ENCODE data around the gene LMAN1L.

Gene LMAN1L

GRCh38 chr15:74856537-74856936 is 43.9 kb downstream of the LMAN1L start:
- no peaks in the 10 kb centered on the region for H3K79me1 ChIP-seq (ENCODE audit: low read depth, low read length)
- H3K23ac ChIP-seq (ENCODE audit: low read depth, low read length, poor library complexity): no peak overlapping the region
- H3K4me2 ChIP-seq (ENCODE audit: insufficient read depth, low read length, poor library complexity, severe bottlenecking): no peak overlapping the region
- H4K91ac ChIP-seq (ENCODE audit: low read depth, low read length, poor library complexity): no peak overlapping the region
- WGBS, 2 donors (ENCODE audit: extremely low coverage in 2 of 2, insufficient read length in 2 of 2, insufficient replicate concordance in 1 of 2): no CpG with 5 or more reads among the region's 1 CpG
- no peak overlapping the region for H2BK5ac ChIP-seq (ENCODE audit: low read length)
- no peak overlapping the region for H3K18ac ChIP-seq (ENCODE audit: low read length)
- H3K27me3 ChIP-seq (ENCODE audit: control insufficient read depth in 3 of 3, insufficient read depth in 3 of 3, low read depth in 1 of 3, low read length in 3 of 3): no peaks in the 10 kb centered on the region
- no peak overlapping the region for H3K14ac ChIP-seq (ENCODE audit: low read length)
- no peak overlapping the region for H2AFZ ChIP-seq (ENCODE audit: low read length)
- no peak overlapping the region for H2BK120ac ChIP-seq (ENCODE audit: low read depth, low read length)
- no peak overlapping the region for H2AK5ac ChIP-seq (ENCODE audit: low read depth, low read length)
- H3K4me3 ChIP-seq (ENCODE audit: low read length in 2 of 2): no peak overlapping the region
- no peak overlapping the region for H3K9ac ChIP-seq (ENCODE audit: low read depth, low read length, poor library complexity)
- no peak overlapping the region for H2BK12ac ChIP-seq (ENCODE audit: low read length)
- H2BK15ac ChIP-seq (ENCODE audit: low read length): no peak overlapping the region
- no peak overlapping the region for H3K4ac ChIP-seq (ENCODE audit: low read length)
- no peak for DNase-seq (ENCODE audit: low spot score)
- H3K4me1 ChIP-seq (ENCODE audit: control insufficient read depth in 2 of 2, insufficient read depth in 1 of 2, low read depth in 1 of 2, low read length in 2 of 2): no peaks in the 10 kb centered on the region
- no peak overlapping the region for H4K8ac ChIP-seq (ENCODE audit: low read depth, low read length)
- H3K36me3 ChIP-seq (replicated peaks in 1 of 2; ENCODE audit: control insufficient read depth in 2 of 2, insufficient read depth in 2 of 2, low read length in 2 of 2): peaks cover 21 to 35% of the 10 kb centered on the region in 2 donors
- no peaks in the 10 kb centered on the region for H3K9me3 ChIP-seq (replicated peaks in 1 of 2; ENCODE audit: control insufficient read depth in 2 of 2, insufficient read depth in 1 of 2, low read depth in 1 of 2, low read length in 2 of 2)
- H3K27ac ChIP-seq (replicated peaks; ENCODE audit: low read length): no peak overlapping the region

GRCh38 chr15:74857082-74857655 is 44.5 kb downstream of the LMAN1L start:
- no peak for DNase-seq (ENCODE audit: low spot score)

GRCh38 chr15:74857671-74858368 is 45.2 kb downstream of the LMAN1L start:
- Histone ChIP-seq H3K36me3 (replicated peaks in 1 of 2; ENCODE audit: control insufficient read depth in 2 of 2, insufficient read depth in 2 of 2, low read length in 2 of 2) (peaks cover 11 to 22% of the 10 kb centered on the region in 2 donors), H3K27ac (replicated peaks; ENCODE audit: low read length) (no peak overlapping the region), H2AK5ac (ENCODE audit: low read depth, low read length) (no peak overlapping the region), H3K4me1 (ENCODE audit: control insufficient read depth in 2 of 2, insufficient read depth in 1 of 2, low read depth in 1 of 2, low read length in 2 of 2) (no peaks in the 10 kb centered on the region), H4K8ac (ENCODE audit: low read depth, low read length) (no peak overlapping the region), H2AFZ (ENCODE audit: low read length) (no peak overlapping the region), H3K4ac (ENCODE audit: low read length) (no peak overlapping the region), H2BK12ac (ENCODE audit: low read length) (no peak overlapping the region), H3K27me3 (ENCODE audit: control insufficient read depth in 3 of 3, insufficient read depth in 3 of 3, low read depth in 1 of 3, low read length in 3 of 3) (no peaks in the 10 kb centered on the region), H3K79me1 (ENCODE audit: low read depth, low read length) (no peaks in the 10 kb centered on the region), H4K91ac (ENCODE audit: low read depth, low read length, poor library complexity) (no peak overlapping the region), H3K14ac (ENCODE audit: low read length) (no peak overlapping the region), H3K9me3 (replicated peaks in 1 of 2; ENCODE audit: control insufficient read depth in 2 of 2, insufficient read depth in 1 of 2, low read depth in 1 of 2, low read length in 2 of 2) (no peaks in the 10 kb centered on the region), H2BK120ac (ENCODE audit: low read depth, low read length) (no peak overlapping the region), H2BK15ac (ENCODE audit: low read length) (no peak overlapping the region), H2BK5ac (ENCODE audit: low read length) (no peak overlapping the region), H3K18ac (ENCODE audit: low read length) (no peak overlapping the region), H3K9ac (ENCODE audit: low read depth, low read length, poor library complexity) (no peak overlapping the region), H3K4me3 (ENCODE audit: low read length in 2 of 2) (no peak overlapping the region), H3K4me2 (ENCODE audit: insufficient read depth, low read length, poor library complexity, severe bottlenecking) (no peak overlapping the region), H3K23ac (ENCODE audit: low read depth, low read length, poor library complexity) (no peak overlapping the region)
- no CpG with 5 or more reads among the region's 9 CpGs for WGBS, 2 donors (ENCODE audit: extremely low coverage in 2 of 2, insufficient read length in 2 of 2, insufficient replicate concordance in 1 of 2)
- no peak for DNase-seq (ENCODE audit: low spot score)

More at GRCh38 chr15:74857082-74857655, 44.5 kb downstream of the LMAN1L start:
- Histone ChIP-seq H3K9me3 (replicated peaks in 1 of 2; ENCODE audit: control insufficient read depth in 2 of 2, insufficient read depth in 1 of 2, low read depth in 1 of 2, low read length in 2 of 2) (no peaks in the 10 kb centered on the region), H3K18ac (ENCODE audit: low read length) (no peak overlapping the region), H2AK5ac (ENCODE audit: low read depth, low read length) (no peak overlapping the region), H3K4me3 (ENCODE audit: low read length in 2 of 2) (no peak overlapping the region), H2BK120ac (ENCODE audit: low read depth, low read length) (no peak overlapping the region), H3K23ac (ENCODE audit: low read depth, low read length, poor library complexity) (no peak overlapping the region), H3K36me3 (replicated peaks in 1 of 2; ENCODE audit: control insufficient read depth in 2 of 2, insufficient read depth in 2 of 2, low read length in 2 of 2) (peaks cover 15 to 29% of the 10 kb centered on the region in 2 donors), H3K4me1 (ENCODE audit: control insufficient read depth in 2 of 2, insufficient read depth in 1 of 2, low read depth in 1 of 2, low read length in 2 of 2) (no peaks in the 10 kb centered on the region), H3K14ac (ENCODE audit: low read length) (no peak overlapping the region), H3K79me1 (ENCODE audit: low read depth, low read length) (no peaks in the 10 kb centered on the region), H2BK12ac (ENCODE audit: low read length) (no peak overlapping the region), H2BK5ac (ENCODE audit: low read length) (no peak overlapping the region), H3K9ac (ENCODE audit: low read depth, low read length, poor library complexity) (no peak overlapping the region), H3K4me2 (ENCODE audit: insufficient read depth, low read length, poor library complexity, severe bottlenecking) (no peak overlapping the region), H2AFZ (ENCODE audit: low read length) (no peak overlapping the region), H3K27ac (replicated peaks; ENCODE audit: low read length) (no peak overlapping the region), H4K91ac (ENCODE audit: low read depth, low read length, poor library complexity) (no peak overlapping the region), H3K27me3 (ENCODE audit: control insufficient read depth in 3 of 3, insufficient read depth in 3 of 3, low read depth in 1 of 3, low read length in 3 of 3) (no peaks in the 10 kb centered on the region), H3K4ac (ENCODE audit: low read length) (no peak overlapping the region), H2BK15ac (ENCODE audit: low read length) (no peak overlapping the region), H4K8ac (ENCODE audit: low read depth, low read length) (no peak overlapping the region)
- WGBS, 2 donors (ENCODE audit: extremely low coverage in 2 of 2, insufficient read length in 2 of 2, insufficient replicate concordance in 1 of 2): no CpG with 5 or more reads among the region's 5 CpGs

- H2BK5ac ChIP-seq (ENCODE audit: low read length): no peak overlapping the region
- H3K9me3 ChIP-seq (replicated peaks in 1 of 2; ENCODE audit: control insufficient read depth in 2 of 2, insufficient read depth in 1 of 2, low read depth in 1 of 2, low read length in 2 of 2): no peaks in the 10 kb centered on the region
- H3K23ac ChIP-seq (ENCODE audit: low read depth, low read length, poor library complexity): no peak overlapping the region
- no peak overlapping the region for H3K4me3 ChIP-seq (ENCODE audit: low read length in 2 of 2)
- no peak overlapping the region for H3K9ac ChIP-seq (ENCODE audit: low read depth, low read length, poor library complexity)
- H2BK12ac ChIP-seq (ENCODE audit: low read length): no peak overlapping the region
- no peak overlapping the region for H3K18ac ChIP-seq (ENCODE audit: low read length)
- WGBS, 2 donors (ENCODE audit: extremely low coverage in 2 of 2, insufficient read length in 2 of 2, insufficient replicate concordance in 1 of 2): no CpG with 5 or more reads among the region's 4 CpGs
- no peak overlapping the region for H2BK120ac ChIP-seq (ENCODE audit: low read depth, low read length)
- H4K91ac ChIP-seq (ENCODE audit: low read depth, low read length, poor library complexity): no peak overlapping the region
- no peaks in the 10 kb centered on the region for H3K4me1 ChIP-seq (ENCODE audit: control insufficient read depth in 2 of 2, insufficient read depth in 1 of 2, low read depth in 1 of 2, low read length in 2 of 2)
- no peak overlapping the region for H3K4ac ChIP-seq (ENCODE audit: low read length)
- H3K27me3 ChIP-seq (ENCODE audit: control insufficient read depth in 3 of 3, insufficient read depth in 3 of 3, low read depth in 1 of 3, low read length in 3 of 3): no peaks in the 10 kb centered on the region
- H3K14ac ChIP-seq (ENCODE audit: low read length): no peak overlapping the region
- no peak overlapping the region for H4K8ac ChIP-seq (ENCODE audit: low read depth, low read length)
- no peak overlapping the region for H2AFZ ChIP-seq (ENCODE audit: low read length)
- H3K36me3 ChIP-seq (replicated peaks in 1 of 2; ENCODE audit: control insufficient read depth in 2 of 2, insufficient read depth in 2 of 2, low read length in 2 of 2): peaks cover 6 to 17% of the 10 kb centered on the region in 2 donors
- H3K4me2 ChIP-seq (ENCODE audit: insufficient read depth, low read length, poor library complexity, severe bottlenecking): no peak overlapping the region
- no peaks in the 10 kb centered on the region for H3K79me1 ChIP-seq (ENCODE audit: low read depth, low read length)
- no peak overlapping the region for H2AK5ac ChIP-seq (ENCODE audit: low read depth, low read length)
- no peak for DNase-seq (ENCODE audit: low spot score)
- no peak overlapping the region for H2BK15ac ChIP-seq (ENCODE audit: low read length)
- H3K27ac ChIP-seq (replicated peaks; ENCODE audit: low read length): no peak overlapping the region
These were observed 45.7 kb downstream of the LMAN1L start for GRCh38 chr15:74858369-74858740.
